OCI-M2 (cell line): ENCODE measurements around the gene LCE4A.
"Not testable (repeated sequence)": the region's sequence is repeated elsewhere in the genome, so short reads cannot be mapped to it uniquely, and the experiment has no call there.

Source experiments
- DNase-seq: peaks from one replicate; lab custom pipeline; 2025; ENCODE audit not compliant: unreplicated experiment; lab: John Stamatoyannopoulos, UW

The LCE4A gene, protein sequence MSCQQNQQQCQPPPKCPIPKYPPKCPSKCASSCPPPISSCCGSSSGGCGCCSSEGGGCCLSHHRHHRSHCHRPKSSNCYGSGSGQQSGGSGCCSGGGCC

GRCh38 chr1:152707860-152708259 lies at the start of gene LCE4A:
TSS of gene LCE4A (plus strand) at chr1:152708160. CDS start at chr1:152709076, 916 bp downstream.
- no peak for DNase-seq

DNA sequence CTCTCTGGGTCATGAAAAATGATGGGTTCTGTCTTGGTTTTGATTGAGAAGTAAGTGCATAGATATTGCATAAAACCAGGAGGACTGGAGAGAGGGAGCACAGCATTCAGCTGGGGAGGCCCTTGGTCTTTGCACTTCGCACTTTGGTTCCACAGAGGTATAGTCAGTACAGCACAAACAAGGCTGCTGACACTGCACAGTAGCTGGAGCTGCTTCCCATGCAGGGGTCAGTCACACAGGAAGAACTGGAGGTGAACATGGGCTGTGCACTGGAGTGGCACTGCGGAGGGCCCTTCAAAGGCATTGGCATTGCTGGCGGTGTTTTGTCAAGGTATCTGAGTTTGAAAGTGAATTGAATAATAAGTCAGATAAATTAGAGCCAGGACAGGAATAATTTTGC lies 49.3 kb upstream of the LCE4A start:
- DNase-seq: no peak

- no peak for DNase-seq
Observed at GRCh38 chr1:152663098-152663497, 44.9 kb upstream of the LCE4A start, which contains the start of gene LCE2D. TSS of gene LCE2D (plus strand) at chr1:152663380. CDS start at chr1:152664106, 726 bp downstream.

DNA sequence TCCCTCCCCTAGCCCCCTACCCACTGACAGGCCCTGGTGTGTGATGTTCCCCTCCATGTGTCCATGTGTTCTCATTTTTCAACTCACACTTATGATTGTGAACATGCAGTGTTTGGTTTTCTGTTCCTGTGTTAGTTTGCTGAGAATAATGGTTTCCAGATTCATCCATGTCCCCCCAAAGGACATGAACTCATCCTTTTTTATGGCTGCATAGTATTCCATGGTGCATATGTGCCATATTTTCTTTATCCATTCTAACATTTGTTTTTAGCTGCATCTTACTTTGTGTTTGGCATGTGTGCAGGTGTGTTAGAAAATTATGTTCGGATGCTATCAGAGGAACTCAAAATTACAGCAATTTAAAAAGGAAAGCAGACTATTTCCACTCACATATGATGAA lies 41.8 kb upstream of the LCE4A start:
- not testable (repeated sequence) for DNase-seq

GRCh38 chr1:152667648-152668047 lies 40.3 kb upstream of the LCE4A start:
- DNase-seq: no peak

GRCh38 chr1:152673016-152673415 lies 34.9 kb upstream of the LCE4A start:
- DNase-seq: no peak

- DNase-seq: not testable (repeated sequence)
Observed at GRCh38 chr1:152674983-152675382, 33.0 kb upstream of the LCE4A start, which contains the start of gene LCE2C. TSS of gene LCE2C (plus strand) at chr1:152675279. CDS start at chr1:152676016, 737 bp downstream.

DNA sequence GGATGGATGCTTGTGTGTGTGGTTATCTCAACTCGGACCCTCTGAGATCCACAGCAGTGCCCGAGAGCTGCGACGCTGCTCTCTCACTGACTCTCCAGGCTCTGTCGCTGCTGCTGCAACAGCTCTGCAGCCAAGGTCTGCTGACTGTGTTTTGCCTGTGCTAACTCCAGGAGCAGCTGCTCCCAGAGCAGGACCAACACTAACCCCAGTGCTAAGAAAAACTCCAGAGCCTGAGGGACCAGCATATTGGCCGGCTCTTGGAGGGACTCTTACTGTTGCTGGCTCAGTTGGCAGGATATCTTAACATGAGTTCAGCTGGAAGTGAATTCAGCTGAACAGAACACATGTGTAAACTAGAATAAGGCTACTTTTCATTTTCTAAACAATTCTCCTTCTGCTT lies 28.5 kb upstream of the LCE4A start:
- DNase-seq: no peak

GRCh38 chr1:152681616-152682015 lies 26.3 kb upstream of the LCE4A start:
- no peak for DNase-seq

GRCh38 chr1:152683846-152684245 lies 24.1 kb upstream of the LCE4A start:
- no peak for DNase-seq

DNA sequence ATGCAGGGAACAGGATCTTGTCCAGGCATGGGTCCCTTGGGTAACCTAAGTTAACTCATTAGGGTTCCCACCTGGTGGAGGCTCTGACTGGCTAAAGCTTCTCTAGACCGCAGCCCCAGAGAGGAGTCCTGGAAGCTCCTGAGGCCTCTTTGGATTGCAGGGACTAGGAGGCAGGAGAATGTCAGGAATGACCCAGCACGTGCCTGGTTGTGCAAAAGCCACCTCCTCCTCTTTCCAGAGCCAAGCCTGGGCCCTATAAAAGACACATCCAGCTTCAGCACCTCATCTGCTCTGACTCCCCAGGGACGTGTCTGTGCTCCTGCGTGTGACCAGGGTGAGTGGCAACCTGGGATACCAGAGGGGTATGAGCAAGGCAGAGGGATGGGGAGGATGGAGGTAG lies 22.1 kb upstream of the LCE4A start, which contains the start of gene LCE2B:
LCE2B (plus strand) TSS at position 301 of the 400 bp plus-strand sequence. CDS start 721 bp downstream, outside the sequence.
- DNase-seq: not testable (repeated sequence)

GRCh38 chr1:152697701-152698600 lies 10.0 kb upstream of the LCE4A start, which contains the start of gene LCE2A:
TSS of gene LCE2A (plus strand) at chr1:152698345. CDS start at chr1:152698902, 557 bp downstream.
- no peak for DNase-seq

DNA sequence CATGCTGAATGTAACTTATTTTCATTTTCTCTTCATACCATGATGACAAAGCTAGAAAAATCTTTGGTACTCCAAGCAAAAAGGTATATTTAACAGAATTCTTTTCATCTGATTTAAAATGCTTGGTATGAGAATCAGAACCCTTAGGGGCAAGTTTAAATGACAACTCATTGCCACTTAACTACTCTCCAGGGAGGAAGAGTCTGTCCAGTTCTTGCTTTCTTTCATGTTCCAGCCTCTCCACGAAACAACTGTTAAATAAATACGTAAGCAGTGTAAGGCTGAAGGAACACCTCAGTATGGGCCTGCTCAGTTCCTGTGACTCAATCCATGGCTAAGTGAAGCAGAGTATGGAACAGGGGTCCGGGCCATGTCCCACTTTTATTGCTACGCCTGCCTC lies 8.2 kb upstream of the LCE4A start:
- no peak for DNase-seq

DNA sequence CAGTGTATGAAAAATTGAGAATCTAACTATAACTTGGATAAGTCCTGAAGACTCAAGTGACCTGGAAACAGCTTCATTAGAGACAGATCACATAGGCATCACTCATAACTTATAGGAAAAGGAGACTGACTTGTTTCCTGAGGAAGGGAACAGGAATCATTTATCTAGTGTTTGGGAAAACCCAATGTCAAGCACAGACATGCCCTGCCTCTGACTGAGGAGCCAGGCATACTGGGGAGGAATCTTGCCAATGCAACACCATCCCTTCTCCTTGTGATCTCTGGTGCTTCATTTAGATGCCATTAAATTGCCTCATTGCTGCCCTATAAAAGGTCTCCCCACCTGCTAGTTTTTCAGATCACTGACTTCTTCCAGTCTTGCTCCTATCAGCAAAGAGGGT lies 10.3 kb downstream of the LCE4A start:
- DNase-seq: no peak

- no peak for DNase-seq
Observed at GRCh38 chr1:152725261-152725660, 17.3 kb downstream of the LCE4A start.

DNA sequence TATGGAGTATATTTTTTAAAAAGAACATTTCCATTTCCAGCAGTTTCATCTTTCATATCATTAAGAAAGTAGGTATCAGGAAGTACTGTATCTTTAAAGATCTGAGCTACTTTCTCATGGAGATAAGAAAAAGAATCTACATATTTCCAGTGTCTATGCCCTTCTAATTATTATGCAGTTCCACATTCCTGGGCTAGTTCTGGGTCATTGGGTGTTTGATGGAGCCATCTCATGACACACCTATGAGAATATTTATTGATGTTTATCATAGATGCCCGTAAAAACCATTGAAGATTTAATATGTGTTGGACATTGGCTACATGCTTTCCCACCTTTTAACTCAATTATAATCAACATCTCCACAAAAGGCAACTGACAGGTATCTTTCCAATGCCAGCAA lies 21.0 kb downstream of the LCE4A start:
- DNase-seq: no peak

DNA sequence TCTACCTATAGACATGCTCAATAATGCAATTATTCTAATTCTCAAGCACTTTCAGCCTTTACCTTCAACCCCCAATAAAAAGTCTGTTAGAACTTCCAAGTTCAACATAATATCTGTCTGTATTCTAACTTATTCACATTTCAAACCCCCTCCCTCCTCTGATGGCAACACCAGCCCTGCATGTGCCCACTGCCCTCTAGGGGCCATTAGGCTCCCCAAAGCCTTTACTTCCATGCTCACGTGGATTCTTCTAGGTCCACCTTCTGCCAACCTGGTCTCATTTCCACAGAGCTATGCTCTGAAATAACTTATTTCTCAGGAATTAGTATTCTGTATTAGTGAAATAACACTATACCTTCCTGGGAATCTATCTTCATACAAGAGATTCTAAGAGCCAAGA lies 27.7 kb downstream of the LCE4A start:
- DNase-seq: no peak

- no peak for DNase-seq
Observed at GRCh38 chr1:152737997-152738396, 30.0 kb downstream of the LCE4A start.

DNA sequence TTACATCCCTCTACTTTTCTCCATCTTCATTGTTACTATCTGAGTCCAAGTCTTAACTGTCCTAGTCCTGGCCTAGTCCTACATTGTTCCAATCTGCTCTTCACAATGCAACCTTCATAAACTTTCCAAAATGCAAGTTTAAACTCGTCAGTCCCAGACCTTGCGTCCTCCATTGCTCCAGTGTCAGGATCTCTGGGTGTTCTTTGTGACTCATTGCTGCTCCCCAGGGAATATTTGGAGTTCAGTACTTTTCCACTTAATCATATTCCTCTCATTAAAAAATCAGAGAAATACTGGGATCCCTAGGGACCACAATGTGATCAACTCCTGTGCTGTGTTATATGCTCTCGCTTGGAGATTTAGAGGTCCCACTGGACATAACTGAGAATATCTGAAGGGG lies 31.9 kb downstream of the LCE4A start:
- no peak for DNase-seq

- DNase-seq: no peak
Observed at GRCh38 chr1:152741656-152742055, 33.7 kb downstream of the LCE4A start.

DNA sequence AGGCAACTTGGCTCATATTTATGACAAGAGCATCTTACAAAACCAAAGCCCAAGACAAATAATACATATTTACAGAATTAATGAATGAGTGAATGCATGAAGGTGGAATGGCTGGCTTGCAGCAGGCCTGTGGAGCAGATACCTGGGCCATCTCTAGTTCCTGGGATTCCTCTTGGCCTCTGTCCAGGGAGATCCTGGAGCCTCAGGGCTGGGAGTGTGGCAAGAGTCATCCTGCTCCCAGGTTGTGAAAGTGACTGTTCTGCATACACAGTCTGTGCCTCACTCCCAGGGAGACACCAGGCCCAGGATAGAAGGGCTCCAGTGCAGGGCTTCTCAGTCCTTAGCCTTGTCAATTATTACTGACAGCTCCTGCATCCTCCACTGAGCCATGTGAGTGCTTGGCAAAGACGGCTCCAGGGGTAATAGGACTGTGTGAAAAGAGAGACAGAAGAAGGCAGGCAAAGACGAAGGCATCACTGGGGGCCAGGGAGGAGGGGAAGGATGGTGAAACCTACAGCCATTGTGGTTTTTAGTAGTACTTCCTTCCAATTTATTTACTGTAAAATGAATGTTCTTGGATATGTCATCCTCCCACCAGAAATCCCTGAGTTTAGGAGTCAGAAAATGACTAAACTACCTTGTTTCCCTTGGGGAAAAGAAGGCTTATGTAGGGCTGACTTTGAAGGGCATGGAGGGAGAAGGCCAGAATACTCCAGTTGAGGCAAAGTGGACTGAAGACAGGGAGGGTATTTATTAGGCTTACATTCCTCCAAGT lies 35.6 kb downstream of the LCE4A start:
- DNase-seq: no peak
